Fibroblast of mammary gland (primary cell): ENCODE results near the gene HTRA1.
A peak's percentile ranks its signal among the peaks of the same experiment; 100 is the strongest.

ENCODE experiments used
- DNase-seq: peaks from one replicate; pipeline ENCODE4 v3.0.0-alpha.2; 2010; ENCODE audit warnings: low read depth
- H3K4me3 ChIP-seq: 2 replicates; pipeline ENCODE4 v1.5.1; 2011; ENCODE audit warnings: low read depth, mild to moderate bottlenecking, low read length, moderate library complexity; ENCODE audit not compliant: control insufficient read depth
- TF ChIP-seq, protein P1 (sequence below): conservative IDR thresholded peaks from 2 replicates; pipeline ENCODE4 v1.5.1; 2011; ENCODE audit warnings: low read depth, low read length, inconsistent platforms; ENCODE audit not compliant: control insufficient read depth, insufficient read depth

Gene HTRA1

DNA sequence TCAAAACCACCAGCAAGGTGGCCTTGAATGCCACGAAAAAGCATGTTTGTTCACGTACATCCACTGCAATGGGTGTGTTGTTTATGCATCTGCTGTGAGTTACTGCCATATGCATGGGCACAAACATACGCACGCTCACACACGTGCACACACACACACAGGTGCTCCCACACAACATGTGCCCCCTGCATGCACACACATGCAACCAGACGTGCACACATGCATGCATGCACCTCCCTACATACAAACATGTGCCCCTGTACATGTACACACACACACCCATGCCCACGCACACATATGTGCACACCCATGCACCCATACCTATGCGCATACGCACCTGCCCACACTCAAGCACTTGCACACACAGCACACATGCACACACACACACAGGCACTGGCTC, 89.1 kb downstream of the HTRA1 start:
- no peak overlapping the region for H3K4me3 ChIP-seq
- TF ChIP-seq, protein P1, sequence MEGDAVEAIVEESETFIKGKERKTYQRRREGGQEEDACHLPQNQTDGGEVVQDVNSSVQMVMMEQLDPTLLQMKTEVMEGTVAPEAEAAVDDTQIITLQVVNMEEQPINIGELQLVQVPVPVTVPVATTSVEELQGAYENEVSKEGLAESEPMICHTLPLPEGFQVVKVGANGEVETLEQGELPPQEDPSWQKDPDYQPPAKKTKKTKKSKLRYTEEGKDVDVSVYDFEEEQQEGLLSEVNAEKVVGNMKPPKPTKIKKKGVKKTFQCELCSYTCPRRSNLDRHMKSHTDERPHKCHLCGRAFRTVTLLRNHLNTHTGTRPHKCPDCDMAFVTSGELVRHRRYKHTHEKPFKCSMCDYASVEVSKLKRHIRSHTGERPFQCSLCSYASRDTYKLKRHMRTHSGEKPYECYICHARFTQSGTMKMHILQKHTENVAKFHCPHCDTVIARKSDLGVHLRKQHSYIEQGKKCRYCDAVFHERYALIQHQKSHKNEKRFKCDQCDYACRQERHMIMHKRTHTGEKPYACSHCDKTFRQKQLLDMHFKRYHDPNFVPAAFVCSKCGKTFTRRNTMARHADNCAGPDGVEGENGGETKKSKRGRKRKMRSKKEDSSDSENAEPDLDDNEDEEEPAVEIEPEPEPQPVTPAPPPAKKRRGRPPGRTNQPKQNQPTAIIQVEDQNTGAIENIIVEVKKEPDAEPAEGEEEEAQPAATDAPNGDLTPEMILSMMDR: no peak
- no peak for DNase-seq

DNA sequence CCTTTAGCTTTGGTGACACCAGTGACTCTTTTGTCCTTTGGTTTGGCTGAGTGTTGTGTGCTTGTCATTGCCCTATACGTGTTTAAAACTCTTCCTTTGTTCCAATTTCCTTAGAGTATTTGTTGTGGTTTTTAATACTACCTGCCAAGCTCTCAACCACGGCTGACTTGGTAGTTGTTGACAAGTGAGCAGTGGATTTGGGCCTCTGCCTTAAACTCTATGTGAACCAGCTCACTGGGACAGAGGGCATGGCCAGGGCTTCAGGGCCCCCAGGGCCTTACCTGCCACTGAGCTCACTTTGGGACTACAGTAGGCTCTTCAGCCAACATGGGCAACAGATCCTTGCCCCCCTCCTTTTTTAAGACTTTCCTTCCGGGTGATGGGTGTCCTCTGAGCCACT, 89.6 kb downstream of the HTRA1 start:
- H3K4me3 ChIP-seq: no peak overlapping the region
- DNase-seq: no peak
- TF ChIP-seq, protein P1: no peak

DNA sequence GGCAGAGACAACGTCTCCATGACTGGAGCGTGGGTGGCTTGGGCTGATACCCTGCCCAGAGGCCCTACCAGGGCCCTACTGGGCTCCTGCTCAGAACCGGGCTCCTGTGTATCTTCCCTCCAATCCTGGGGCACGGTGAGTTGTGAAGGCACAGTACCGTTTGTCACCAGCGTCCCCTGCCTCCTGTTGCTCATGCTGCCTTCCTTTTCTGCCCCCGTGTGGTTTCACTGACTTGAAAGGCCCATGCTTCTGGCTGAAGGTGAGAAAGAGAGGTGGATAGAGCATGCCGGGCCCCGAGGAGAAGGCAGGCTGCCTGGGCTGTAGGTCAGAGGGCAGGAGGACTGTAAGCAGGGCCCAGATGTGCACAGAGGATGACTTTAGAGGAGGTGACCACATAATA, 90.1 kb downstream of the HTRA1 start:
- H3K4me3 ChIP-seq: no peak overlapping the region
- no peak for DNase-seq
- TF ChIP-seq, protein P1: no peak

DNA sequence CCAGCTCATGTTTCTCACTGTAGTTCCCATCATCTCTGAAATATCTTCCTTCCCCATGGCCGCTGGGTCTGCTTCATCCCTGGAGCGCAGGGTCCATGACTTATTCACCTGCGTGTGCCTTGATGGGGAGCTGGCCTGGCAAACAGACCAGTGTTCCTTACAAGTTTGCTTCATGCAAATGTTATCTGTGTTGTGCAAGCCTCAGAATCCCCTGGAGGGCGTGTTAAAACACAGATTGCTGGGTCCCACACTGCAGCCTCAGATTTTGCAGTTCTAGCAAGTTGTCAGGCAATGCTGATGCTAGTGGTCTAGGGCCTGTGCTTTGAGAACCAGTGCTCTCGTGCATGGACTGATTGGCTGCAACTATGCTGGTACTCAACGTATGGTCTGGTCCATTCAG, 92.0 kb downstream of the HTRA1 start:
- H3K4me3 ChIP-seq: no peak overlapping the region
- TF ChIP-seq, protein P1: no peak
- peak; percentile 9 for DNase-seq

DNA sequence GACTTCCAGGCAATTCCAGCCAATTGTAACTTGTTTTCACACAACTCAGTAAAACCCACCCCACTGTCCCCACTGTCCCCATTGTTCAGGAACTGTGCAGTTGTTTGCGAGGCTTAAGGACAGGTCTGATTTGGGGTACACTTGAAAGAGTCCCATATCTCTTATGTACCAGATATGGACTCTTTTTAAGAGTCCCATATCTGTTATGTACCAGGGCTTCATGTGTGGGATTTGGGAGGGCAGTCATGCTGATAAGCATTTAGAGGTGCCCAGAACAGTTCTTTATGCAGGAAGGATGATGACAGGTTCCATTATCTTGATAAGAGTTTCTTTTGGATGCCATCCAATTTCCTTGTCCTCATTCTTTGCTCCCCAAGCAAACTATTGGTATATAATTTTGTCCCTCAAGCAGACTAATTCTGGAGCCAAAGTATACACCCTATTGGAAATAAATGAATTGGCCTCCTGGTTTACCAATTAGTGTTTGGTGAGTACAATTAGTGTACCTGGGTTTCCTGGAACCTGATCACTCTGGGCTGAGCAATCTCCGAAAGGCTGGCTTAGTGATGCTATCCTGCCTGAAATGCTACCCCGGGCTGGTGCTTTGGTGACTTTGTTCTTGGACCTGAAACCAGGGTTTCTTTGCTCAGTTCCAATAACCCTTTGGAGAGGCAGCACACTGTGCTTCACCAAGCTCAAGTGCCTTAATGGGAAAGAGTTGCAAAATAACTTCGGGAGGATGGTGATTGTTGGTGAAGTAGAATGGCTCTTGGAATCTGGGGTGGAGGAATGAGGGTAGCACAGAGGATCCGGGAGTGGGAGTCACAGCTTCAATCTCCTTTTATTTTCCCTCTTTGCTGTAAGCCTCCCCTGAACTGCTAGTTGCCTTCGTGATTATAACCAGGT, 93.0 kb downstream of the HTRA1 start:
- no peak for DNase-seq
- TF ChIP-seq, protein P1: no peak
- no peak overlapping the region for H3K4me3 ChIP-seq

DNA sequence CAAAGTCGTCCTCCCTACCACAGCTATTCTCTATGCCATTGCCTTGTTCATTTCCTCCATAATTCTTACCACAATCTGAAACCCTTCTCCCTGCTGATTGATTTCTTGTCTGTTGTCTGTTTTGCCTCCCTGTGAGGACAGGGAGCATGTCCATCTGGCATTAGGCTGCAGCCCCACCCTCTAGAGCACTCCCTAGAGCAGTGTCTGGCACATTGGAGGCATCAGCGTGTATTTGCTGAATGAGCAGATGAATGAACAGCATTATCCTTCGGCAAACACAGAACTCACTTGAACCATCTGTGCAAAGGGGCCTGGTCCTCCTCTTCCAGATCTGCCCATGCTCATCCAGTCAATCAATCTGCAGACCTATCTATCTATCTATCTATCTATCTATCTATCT, 94.1 kb downstream of the HTRA1 start:
- H3K4me3 ChIP-seq: no peak overlapping the region
- no peak for DNase-seq
- TF ChIP-seq, protein P1: no peak

DNA sequence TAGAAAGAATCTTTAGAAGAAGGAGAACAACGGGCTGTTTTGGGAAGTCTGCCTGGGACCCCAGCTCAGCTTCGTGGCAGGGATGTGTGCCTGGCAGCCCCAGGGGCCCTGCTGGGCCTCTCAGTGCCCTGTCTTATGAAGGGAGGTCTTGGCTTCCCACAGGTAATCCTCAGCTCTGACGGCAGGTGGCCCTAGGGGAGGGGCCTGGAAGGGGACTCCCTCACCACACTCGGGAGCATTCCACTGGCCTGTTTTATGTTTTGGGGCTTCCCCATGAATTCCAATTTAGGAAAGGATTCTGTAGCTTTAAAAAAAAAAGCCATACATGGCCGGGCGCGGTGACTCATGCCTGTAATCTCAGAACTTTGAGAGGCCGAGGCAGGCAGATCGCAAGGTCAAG, 96.2 kb downstream of the HTRA1 start:
- TF ChIP-seq, protein P1: no peak
- DNase-seq: no peak

More for the DNA sequence above, 96.2 kb downstream of the HTRA1 start:
- H3K4me3 ChIP-seq: no peak overlapping the region
